ENCODE data around the gene METTL8.

- TF ChIP-seq CTCF (IDR thresholded peaks at IDR 0.05) (no peak), POLR2AphosphoS5 (IDR thresholded peaks at IDR 0.05; ENCODE audit: low read depth, low read length) (no peak)
These were observed 140.1 kb downstream of the METTL8 start for GRCh38 chr2:171293661-171294060.
